GM18870 (cell line): ENCODE measurements around the gene INHBE.
A peak's percentile ranks its signal among the peaks of the same experiment; 100 is the strongest.
"Not testable (repeated sequence)": the region's sequence is repeated elsewhere in the genome, so short reads cannot be mapped to it uniquely, and the experiment has no call there.

Experiments
- ATAC-seq: cut with Tn5 transposase; IDR thresholded peaks from one replicate; pipeline ENCODE4 v1.9.1; 2021; ENCODE audit warnings: moderate library complexity; ENCODE audit not compliant: unreplicated experiment

The INHBE gene

DNA sequence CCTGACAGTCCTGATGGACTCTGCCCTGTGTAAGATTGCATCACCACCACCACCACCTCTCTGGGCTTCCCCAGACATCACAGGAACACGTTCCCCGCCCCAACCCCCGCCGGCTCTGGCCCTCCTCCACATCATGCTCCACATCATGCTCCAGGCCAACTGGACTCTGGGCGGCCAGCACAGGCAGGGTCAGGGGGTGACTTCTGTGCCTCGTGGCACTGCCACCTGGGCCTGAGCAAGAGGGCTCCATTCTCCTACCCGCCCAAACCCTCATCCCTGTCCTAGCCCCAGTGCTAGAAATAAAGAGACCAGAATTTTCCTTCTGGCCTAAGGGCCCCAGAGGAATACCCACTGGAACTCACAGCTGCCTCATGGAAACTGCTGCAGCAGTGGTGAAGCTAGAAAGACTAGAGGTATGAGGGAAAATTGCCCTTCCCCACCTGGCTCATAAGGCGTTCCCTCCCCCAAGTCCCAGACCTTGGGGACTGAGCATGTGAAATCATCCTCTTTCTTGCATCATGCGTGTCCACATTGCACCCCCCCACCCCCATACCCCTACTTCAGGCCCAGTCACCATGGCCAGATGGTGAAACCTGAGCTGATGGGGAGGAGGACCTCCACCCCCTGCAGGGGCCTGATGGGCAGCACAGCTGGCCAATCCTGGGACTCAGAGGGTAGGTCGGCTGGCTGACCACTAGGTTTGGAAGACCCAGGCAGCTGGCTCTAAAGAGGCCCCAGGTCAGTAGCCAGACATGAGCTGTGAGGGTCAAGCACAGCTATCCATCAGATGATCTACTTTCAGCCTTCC is at the start of gene INHBE:
INHBE (plus strand) TSS at position 742 of the 808 bp plus-strand sequence. CDS start 230 bp downstream, outside the sequence.
- no peak for ATAC-seq

DNA sequence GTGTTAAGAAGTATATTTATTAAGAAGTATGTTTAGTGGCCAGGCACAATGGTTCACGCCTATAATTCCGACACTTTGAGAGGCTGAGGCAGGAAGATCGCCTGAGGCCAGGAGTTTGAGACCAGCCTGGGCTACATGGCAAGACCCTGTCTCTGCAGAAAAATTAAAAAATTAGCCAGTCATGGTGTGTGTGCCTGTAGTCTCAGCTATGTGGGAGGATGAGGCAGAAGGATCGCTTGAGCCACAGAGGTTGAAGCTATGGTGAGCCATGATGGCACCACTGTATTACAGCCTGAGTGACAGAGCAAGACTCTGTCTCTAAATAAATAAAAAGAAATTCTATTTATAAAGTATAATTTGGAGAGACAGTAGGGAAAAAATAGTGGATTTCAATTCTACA is 44.6 kb upstream of the INHBE start:
- no peak for ATAC-seq

- not testable (repeated sequence) for ATAC-seq
These were observed 40.9 kb upstream of the INHBE start for GRCh38 chr12:57414160-57414559.

- ATAC-seq, result no peak
These were observed 40.0 kb upstream of the INHBE start for GRCh38 chr12:57415088-57415487.

- ATAC-seq, result no peak
These were observed 38.8 kb upstream of the INHBE start for GRCh38 chr12:57416039-57416996.

DNA sequence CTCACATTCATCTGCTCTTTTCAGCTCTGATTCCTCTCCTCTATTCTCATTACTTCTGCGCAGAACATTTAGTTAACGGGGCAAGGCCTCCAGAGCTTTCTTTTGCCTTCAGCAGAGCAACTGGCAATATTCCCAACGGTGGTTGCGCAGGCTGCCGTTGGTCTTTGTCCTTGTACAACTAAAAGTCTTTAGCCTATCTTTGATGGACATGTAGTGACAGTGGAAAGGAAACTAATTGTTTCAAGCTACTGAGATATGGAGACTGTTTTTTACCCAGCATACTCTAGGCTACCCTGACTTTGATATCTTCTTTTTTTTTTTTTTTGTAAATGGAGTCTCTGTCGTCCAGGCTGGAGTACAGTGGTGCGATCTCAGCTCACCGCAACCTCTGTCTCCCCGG is 36.9 kb upstream of the INHBE start:
- no peak for ATAC-seq

- ATAC-seq, result no peak
These were observed 35.6 kb upstream of the INHBE start for GRCh38 chr12:57419495-57419894.

DNA sequence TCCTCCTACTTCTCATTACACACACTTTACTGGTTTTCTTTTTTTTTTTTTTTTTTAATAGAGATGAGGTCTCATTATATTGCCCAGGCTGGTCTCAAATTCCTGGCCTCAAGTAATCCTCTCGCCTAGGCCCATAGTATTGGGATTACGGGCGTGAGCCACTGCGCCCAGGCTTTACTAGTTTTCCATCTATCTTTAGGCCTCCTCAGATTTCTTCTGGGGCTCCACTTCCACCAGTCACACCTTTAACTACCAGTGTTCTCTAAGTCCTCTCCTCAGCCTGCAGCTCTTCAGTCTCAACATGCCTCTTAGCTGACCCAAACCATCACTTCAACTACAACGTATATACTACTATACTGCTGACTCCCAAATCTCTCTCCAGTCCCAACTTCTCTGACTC is 34.6 kb upstream of the INHBE start:
- ATAC-seq, result no peak

GRCh38 chr12:57426948-57427347 is 28.2 kb upstream of the INHBE start:
- ATAC-seq, result not testable (repeated sequence)

GRCh38 chr12:57428965-57429364 is 26.1 kb upstream of the INHBE start:
- ATAC-seq, result no peak

DNA sequence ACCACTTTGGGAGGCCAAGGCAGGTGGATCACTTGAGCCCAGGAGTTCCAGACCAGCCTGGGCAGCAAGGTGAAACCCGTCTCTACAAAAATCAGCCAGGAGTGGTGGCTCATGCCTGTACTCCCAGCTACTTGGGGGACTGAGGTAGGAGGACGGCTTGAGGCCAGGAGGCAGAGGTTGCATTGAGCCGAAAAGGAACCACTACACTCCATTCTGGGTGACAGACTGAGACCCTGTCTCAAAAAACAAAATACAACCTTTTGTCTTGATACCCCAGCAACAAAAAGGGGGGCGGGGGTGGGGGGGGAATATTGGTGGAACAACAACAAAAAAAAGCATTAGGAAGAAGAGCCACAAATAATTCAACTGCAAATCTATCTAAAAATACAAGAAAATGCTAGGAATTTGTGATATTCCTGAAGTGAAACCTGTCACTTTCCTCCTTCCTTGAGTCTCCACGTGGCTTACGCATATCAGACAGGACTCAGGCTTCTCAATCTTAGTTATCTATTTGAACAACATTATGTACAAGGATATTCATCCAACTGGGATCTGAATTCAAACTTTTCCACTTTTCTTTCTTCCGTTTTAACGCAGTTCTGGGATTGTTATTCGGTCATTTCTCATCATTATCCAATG is 25.5 kb upstream of the INHBE start:
- no peak for ATAC-seq

DNA sequence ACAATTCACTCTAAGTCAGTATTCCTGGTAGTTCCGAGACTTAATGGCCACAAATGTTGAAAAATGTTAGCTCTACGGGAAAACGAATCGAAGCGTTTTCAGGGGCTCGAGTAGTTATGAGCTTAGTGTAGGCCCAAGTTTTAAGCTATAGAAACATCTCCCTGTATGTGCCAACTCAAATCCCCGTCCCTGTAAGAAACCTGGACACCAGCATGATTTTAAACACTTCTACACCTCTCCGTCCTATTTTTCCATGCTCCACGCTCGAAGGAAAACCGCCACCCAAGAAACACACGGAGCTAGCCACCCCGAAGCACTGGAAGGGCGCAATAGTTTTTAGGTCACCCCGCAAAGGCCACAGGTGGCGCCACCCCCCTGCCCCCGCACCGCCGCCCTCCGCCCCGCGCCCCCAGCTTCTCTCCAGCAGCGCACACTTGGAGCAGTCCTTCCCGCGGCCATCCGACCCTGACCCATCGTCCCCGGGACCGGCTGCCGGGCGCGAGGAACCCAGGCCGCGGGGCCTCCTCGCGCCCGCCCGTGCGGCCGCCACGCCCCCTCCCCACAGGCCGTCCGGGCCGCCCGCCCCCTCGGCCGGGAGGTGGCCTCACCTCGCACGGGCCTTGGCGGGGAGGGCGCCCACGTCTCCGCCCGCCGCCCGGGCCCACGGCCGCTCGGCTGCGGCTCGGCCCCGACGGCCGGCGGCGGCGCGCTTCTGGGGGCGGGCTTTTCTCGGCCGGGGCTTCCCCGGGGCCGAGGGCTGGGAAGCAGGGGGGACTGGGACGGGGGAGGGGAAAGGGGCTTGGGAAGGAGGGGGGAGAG is 24.8 kb upstream of the INHBE start:
- ATAC-seq, result no peak

GRCh38 chr12:57430931-57431566 is 24.1 kb upstream of the INHBE start, which contains the start of gene R3HDM2:
Gene R3HDM2 (minus strand): TSS chr12:57431043. CDS start chr12:57310428, 120,615 bp downstream.
- ATAC-seq, result peak; percentile 79

GRCh38 chr12:57431654-57432188 is 23.4 kb upstream of the INHBE start:
- no peak for ATAC-seq

DNA sequence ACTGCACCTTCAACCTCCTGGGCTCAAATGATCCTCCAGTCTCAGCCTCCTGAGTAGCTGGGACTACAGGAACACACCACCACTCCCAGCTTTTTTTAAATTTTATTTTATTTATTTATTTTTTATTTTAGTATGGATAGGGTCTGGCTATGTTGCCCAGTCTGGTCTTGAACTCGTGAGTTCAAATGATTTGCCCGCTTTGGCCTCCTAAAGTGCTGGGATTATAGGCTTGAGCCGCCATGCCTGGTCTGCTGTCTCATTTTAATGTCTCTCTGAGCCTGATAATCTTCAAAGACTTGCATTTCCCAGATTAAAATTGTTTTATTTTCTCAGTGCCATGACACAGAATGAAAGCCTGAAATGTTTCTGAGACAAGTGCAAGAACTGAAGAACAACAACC is 21.7 kb upstream of the INHBE start:
- no peak for ATAC-seq

GRCh38 chr12:57434517-57435223 is 20.4 kb upstream of the INHBE start, which contains the start of gene INHBC:
Gene INHBC (plus strand): TSS chr12:57434784. CDS start chr12:57434887, 103 bp downstream.
- no peak for ATAC-seq

- no peak for ATAC-seq
These were observed 19.8 kb upstream of the INHBE start for GRCh38 chr12:57435293-57435692.

DNA sequence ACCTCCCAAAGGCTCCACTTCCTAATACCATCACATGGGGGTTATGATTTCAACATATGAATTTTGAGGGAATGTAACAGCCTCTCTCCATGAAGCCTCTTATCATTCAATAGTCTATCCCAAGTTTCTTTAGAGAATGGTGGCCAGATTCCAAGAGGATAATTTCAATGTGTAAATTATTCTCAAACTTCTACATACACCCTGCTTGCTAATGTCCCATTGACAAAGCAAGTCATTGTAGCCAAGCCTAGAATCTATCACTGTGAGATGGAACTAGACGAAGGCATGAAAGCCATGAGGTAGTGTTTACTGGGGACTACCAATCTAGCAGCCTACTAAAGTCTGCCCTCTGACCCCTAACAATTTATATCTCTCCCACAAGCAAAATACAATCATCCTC is 16.7 kb upstream of the INHBE start:
- no peak for ATAC-seq

DNA sequence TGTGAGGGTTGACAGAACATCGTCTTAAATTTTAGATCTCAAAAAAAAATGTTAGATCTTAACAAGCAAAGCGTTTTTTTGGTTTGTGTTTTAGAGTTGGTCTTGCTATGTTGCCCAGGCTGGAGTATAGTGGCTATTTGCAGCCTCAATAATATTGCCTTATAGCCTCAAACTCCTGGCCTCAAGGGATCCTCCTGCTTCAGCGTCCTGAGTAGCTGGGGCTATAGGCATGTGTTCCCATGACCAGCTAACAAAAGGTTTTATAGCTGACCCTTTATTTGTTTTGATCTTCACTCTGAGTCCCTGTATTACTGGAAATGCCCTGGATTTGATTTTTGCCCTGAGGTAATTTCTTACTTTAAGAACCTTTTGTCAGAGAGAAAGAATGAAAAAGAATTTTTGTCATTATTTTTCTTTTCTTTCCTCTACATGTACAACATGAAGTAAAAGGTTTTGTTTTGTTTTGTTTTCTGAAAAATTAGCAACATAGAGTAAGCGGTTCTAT is 15.3 kb upstream of the INHBE start:
- ATAC-seq, result no peak
